H54 (cell line): Measurements from ENCODE around the gene CCL17.

ENCODE experiments used
- DNase-seq: peaks from one replicate; pipeline ENCODE4 v3.0.0; 2011; ENCODE audit warnings: low spot score, mixed read lengths; ENCODE audit not compliant: insufficient read length
- FAIRE-seq: peaks from 3 replicates; lab custom pipeline; 2011; peaks lifted over from hg19 to GRCh38; lab: Jason Lieb, UNC
- POLR2A ChIP-seq: IDR thresholded peaks from 2 replicates; pipeline ENCODE4 v1.6.1; 2011; ENCODE audit warnings: low read depth, mild to moderate bottlenecking, low read length

The CCL17 gene

GRCh38 chr16:57403965-57404817 lies at the start of gene CCL17:
Gene CCL17 (plus strand): TSS chr16:57404767. CDS start chr16:57413933, 9,166 bp downstream.
- no peak for FAIRE-seq
- no peak for DNase-seq
- no peak for TF ChIP-seq POLR2A

DNA sequence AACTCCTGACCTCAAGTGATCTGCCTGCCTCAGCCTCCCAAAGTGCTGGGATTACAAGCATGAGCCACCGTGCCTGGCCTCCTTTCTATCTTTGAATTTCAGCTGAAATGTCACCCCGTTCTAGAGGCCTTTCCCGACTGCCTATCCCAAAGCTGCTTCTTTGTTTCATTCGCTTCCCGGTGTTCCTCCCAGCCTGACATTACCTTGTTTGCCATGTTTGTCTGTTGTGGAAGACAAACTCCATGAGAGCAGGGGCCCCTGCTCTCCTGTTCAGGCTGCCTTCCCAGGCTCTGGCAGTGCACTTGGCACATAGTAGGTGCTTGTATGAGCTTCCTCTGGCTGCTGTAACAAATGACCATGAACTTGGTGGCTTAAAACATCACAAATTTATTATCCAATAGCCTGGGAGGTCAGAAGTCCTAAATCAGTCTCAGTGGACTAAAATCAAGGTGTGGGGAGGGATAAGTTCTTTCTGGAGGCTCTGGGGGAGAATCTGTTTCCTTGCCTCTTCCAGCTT lies 48.6 kb upstream of the CCL17 start:
- no peak for TF ChIP-seq POLR2A
- DNase-seq: no peak
- FAIRE-seq: no peak

GRCh38 chr16:57356547-57356946 lies 48.0 kb upstream of the CCL17 start:
- no peak for FAIRE-seq
- TF ChIP-seq POLR2A: no peak
- no peak for DNase-seq

DNA sequence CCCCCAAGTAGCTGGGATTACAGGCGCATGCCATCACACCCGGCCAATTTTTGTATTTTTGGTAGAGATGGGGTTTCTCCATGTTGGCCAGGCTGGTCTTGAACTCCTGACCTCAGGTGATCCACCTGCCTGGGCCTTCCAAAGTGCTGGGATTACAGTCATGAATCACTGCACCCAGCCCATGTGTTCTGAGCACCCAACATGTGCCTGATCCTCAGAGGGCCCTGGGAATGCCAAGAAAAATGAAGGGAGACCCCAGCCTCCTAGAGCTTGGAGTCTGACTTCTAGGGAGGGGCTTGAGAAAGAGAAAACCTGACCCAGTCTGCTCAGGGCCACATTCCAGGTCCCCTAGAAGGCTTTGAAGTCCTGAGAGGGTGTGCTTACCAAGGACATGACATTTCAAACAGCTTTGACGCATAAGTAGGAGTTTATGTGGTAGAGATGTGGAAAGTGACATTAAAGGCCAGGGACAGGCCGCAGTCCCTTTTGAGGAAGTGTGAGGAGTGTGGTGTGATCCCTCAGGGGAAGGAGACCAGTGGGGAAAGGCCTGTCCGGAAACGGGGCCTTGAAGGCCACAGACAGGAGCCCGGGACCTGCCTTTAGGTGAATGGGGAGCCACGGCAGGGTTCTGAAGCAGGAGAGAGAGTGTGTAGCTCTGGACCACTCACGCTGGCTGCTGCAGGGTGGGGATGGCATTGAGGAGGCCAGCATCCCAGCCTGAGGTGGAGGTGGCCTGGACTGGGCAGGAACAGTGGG lies 47.1 kb upstream of the CCL17 start:
- DNase-seq (no peak), FAIRE-seq (no peak)
- no peak for TF ChIP-seq POLR2A

GRCh38 chr16:57358086-57358420 lies 46.5 kb upstream of the CCL17 start:
- no peak for TF ChIP-seq POLR2A
- no peak for FAIRE-seq
- DNase-seq: no peak

DNA sequence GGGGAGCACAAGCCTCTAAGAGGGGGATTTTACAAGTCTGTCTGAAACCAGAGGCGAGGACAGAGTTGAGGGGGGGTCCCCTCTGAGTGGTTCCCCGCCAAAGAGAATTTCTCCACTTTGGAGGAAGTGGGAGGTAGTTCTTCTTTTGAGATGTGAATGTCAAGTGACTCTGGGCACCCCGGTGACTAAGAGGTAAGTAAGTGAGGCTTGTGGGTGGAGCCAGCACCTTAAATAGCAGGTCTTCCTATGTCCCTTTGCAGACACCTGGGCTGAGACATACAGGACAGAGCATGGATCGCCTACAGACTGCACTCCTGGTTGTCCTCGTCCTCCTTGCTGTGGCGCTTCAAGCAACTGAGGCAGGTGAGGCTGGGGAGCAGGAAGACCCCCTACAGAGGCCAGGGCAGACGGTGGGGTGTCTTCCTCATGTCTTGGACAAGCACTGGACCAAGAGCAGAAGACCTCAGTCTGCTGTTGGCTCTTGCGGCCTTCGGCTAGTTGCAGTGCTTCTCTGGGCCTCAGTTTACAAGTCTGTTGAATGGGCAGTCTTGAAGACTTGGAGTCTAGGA lies 46.0 kb upstream of the CCL17 start, which contains the start of gene CCL22:
Gene CCL22 (plus strand): TSS at position 257 of the 569 bp plus-strand sequence. CDS start 34 bp downstream, at position 291.
- FAIRE-seq (no peak), DNase-seq (no peak)
- TF ChIP-seq POLR2A: no peak

- TF ChIP-seq POLR2A: no peak
- no peak for FAIRE-seq
These were observed 44.1 kb upstream of the CCL17 start for GRCh38 chr16:57360321-57360935.

DNA sequence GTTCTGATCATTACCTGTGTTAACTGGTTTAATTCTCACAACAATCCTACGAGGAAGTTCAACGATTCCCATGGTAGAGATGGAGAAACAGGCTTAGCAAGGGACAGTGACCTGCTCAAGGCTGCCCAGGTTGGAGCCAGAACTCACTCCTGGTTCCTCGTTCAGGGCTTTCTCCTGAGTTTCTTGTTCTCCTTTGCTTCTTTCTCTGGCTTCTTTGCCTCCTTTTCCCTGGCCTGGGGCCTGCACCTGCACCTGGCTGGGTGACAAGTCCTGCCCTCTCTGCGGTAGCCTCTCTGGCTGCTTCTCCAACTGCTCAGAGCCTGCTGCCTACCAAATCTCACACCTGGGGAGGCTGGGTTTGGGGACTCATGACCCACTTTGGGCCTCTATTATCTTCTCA lies 43.2 kb upstream of the CCL17 start:
- TF ChIP-seq POLR2A: no peak
- FAIRE-seq (no peak), DNase-seq (no peak)

More at GRCh38 chr16:57360321-57360935, 44.1 kb upstream of the CCL17 start:
- DNase-seq: no peak

DNA sequence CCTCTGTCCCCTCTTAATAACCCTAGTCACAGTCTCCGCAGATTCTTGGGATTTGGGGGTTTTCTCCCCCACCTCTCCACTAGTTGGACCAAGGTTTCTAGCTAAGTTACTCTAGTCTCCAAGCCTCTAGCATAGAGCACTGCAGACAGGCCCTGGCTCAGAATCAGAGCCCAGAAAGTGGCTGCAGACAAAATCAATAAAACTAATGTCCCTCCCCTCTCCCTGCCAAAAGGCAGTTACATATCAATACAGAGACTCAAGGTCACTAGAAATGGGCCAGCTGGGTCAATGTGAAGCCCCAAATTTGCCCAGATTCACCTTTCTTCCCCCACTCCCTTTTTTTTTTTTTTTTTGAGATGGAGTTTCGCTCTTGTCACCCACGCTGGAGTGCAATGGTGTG lies 40.4 kb upstream of the CCL17 start:
- no peak for DNase-seq
- TF ChIP-seq POLR2A: no peak
- FAIRE-seq: no peak

DNA sequence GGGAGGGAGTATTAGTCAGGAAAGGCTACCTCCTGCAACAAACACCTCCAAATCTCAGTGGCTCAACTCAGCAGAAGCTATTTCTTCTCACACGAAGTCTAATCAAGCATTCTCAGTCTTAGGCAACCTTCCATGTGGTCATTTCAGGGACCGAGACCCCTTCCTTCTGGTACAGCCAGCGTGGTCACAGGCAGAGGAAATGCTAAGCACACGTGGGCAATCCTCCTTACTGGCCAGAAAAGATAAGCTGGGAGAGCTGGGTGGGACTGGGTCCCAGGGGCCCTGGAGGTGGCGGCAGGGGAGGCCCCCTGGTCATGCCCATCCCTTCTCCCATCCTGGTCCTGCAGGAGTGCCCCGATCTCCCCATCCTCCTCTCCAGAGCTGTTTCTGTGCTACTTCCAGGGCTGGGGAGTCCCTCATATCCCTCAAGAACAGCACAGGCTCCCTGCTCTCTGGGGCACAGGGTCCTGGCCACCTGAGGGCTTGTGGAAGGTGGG lies 38.0 kb upstream of the CCL17 start:
- TF ChIP-seq POLR2A: no peak
- DNase-seq: no peak
- FAIRE-seq: no peak

DNA sequence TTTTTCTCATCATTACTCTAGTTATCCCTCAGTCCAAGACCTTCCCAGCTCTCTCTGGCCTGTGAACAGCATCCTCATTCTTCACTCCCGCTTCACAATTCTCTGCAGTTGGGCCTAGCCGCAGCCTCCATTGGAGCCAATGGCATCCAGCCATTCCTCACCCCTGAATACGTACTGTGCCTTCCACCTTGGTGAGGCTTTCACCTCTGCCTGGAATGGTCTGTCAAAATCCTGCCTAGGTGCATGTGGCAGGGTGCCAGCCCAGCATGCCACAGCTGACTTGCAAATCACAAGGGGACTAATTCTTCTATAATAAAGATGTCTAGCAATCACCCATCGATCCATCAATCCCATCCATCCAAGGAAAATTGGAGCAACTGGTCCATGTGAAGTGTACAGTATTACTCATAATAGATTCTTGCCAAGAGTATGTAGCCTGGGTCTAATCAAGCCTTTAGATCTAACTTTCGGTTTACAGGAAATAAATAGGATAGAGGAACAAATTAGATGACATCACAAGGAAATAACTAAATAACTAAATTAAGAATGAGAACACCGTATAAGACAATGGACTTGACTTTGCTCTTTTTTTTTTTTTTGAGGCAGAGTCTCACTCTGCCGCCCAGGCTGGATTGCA lies 37.3 kb upstream of the CCL17 start:
- TF ChIP-seq POLR2A: no peak
- no peak for FAIRE-seq
- DNase-seq: no peak

GRCh38 chr16:57371494-57372371 lies 32.8 kb upstream of the CCL17 start:
- FAIRE-seq (no peak), DNase-seq (no peak)
- TF ChIP-seq POLR2A: no peak
